RWPE2 (cell line): ENCODE data around the gene RFC5.
A peak's percentile ranks its signal among the peaks of the same experiment; 100 is the strongest.

Source experiments
- ATAC-seq: fragments of 200-7000 bp; cut with Tn5 transposase; 3 replicates; pipeline ENCODE4 v1.9.1; 2021; ENCODE audit warnings: low read depth
- DNase-seq: peaks from one replicate; pipeline ENCODE4 v3.0.0-alpha.2; 2020; ENCODE audit warnings: low spot score
- H3K27ac ChIP-seq: fragments of 450-650 bp; 2 replicates; pipeline ENCODE4 v1.5.1; 2017; ENCODE audit warnings: mild to moderate bottlenecking; ENCODE audit not compliant: poor library complexity, severe bottlenecking
- H3K27me3 ChIP-seq: fragments of 250-450 bp; sonication (Bioruptor Pico); 2 replicates; pipeline ENCODE4 v1.5.1; 2021; ENCODE audit warnings: mild to moderate bottlenecking, moderate library complexity; ENCODE audit not compliant: insufficient read depth, poor library complexity, severe bottlenecking
- H3K36me3 ChIP-seq: fragments of 250-450 bp; sonication (Bioruptor Pico); 2 replicates; pipeline ENCODE4 v1.5.1; 2020; ENCODE audit warnings: low read depth, mild to moderate bottlenecking, moderate library complexity
- H3K4me1 ChIP-seq: fragments of 250-450 bp; sonication (Bioruptor Pico); 2 replicates; pipeline ENCODE4 v1.5.1; 2021; ENCODE audit warnings: mild to moderate bottlenecking, moderate library complexity; ENCODE audit not compliant: insufficient read depth, poor library complexity, severe bottlenecking
- H3K4me3 ChIP-seq: fragments of 250-450 bp; sonication (Bioruptor Pico); 2 replicates; pipeline ENCODE4 v1.5.1; 2021; ENCODE audit warnings: mild to moderate bottlenecking, moderate library complexity; ENCODE audit not compliant: severe bottlenecking
- H3K9me3 ChIP-seq: fragments of 250-450 bp; sonication (Bioruptor Pico); 2 replicates; pipeline ENCODE4 v1.5.1; 2021; ENCODE audit warnings: mild to moderate bottlenecking, moderate library complexity; ENCODE audit not compliant: severe bottlenecking
- TF ChIP-seq, protein P1 (sequence below): fragments of 450-650 bp; IDR thresholded peaks from one replicate; pipeline ENCODE4 v1.5.1; 2017; ENCODE audit warnings: mild to moderate bottlenecking, moderate library complexity; ENCODE audit not compliant: poor library complexity, severe bottlenecking

Gene RFC5

DNA sequence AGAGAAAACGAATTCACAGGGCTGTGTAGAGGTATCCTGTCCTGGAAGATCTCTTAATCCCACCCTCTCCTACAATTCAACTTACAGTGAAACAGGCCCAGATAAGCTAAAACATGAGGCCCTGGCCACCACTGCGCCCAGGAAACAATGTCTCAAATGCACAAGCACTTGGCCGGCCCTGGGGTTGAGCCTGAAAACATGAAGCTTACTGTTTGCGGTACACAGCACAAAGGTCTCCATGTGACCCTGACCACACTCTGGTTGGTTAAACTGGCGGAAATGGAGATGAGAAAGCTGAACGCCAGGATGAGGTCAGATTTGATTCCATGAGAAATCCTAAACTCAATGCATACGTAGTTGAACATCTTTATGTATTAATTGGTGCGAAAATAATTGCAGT lies 28.1 kb downstream of the RFC5 start:
- Histone ChIP-seq H3K9me3 (no peaks in the 10 kb centered on the region), H3K27me3 (no peaks in the 10 kb centered on the region), H3K36me3 (peaks cover 76% of the 10 kb centered on the region), H3K4me3 (no peak overlapping the region), H3K4me1 (no peaks in the 10 kb centered on the region), H3K27ac (no peak overlapping the region)
- ATAC-seq, result no peak
- TF ChIP-seq, protein P1, sequence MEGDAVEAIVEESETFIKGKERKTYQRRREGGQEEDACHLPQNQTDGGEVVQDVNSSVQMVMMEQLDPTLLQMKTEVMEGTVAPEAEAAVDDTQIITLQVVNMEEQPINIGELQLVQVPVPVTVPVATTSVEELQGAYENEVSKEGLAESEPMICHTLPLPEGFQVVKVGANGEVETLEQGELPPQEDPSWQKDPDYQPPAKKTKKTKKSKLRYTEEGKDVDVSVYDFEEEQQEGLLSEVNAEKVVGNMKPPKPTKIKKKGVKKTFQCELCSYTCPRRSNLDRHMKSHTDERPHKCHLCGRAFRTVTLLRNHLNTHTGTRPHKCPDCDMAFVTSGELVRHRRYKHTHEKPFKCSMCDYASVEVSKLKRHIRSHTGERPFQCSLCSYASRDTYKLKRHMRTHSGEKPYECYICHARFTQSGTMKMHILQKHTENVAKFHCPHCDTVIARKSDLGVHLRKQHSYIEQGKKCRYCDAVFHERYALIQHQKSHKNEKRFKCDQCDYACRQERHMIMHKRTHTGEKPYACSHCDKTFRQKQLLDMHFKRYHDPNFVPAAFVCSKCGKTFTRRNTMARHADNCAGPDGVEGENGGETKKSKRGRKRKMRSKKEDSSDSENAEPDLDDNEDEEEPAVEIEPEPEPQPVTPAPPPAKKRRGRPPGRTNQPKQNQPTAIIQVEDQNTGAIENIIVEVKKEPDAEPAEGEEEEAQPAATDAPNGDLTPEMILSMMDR, result no peak
- no peak for DNase-seq

DNA sequence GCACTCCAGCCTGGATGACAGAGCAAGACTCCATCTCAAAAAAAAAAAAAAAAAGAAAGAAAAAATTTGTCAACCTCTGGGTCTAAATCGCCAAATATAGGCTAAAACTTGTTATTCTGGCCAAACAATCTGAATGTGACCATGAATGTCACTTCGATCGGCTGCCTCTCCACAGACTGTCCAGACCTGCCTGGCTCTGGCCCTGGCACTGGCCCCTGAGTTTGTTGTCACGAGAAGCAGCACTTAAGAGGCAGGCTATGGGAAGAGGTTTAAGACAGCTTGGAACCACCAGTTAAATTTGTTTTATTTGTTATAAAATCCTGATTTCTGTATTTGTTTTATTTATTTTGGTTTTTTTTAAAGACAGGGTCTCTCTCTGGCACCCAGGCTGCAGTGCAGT lies 29.9 kb downstream of the RFC5 start:
- Histone ChIP-seq H3K4me3 (no peak overlapping the region), H3K27ac (no peak overlapping the region), H3K27me3 (no peaks in the 10 kb centered on the region), H3K36me3 (peaks cover 82% of the 10 kb centered on the region), H3K4me1 (peaks cover 2% of the 10 kb centered on the region), H3K9me3 (no peaks in the 10 kb centered on the region)
- DNase-seq (no peak), ATAC-seq (no peak)
- TF ChIP-seq, protein P1, result no peak

DNA sequence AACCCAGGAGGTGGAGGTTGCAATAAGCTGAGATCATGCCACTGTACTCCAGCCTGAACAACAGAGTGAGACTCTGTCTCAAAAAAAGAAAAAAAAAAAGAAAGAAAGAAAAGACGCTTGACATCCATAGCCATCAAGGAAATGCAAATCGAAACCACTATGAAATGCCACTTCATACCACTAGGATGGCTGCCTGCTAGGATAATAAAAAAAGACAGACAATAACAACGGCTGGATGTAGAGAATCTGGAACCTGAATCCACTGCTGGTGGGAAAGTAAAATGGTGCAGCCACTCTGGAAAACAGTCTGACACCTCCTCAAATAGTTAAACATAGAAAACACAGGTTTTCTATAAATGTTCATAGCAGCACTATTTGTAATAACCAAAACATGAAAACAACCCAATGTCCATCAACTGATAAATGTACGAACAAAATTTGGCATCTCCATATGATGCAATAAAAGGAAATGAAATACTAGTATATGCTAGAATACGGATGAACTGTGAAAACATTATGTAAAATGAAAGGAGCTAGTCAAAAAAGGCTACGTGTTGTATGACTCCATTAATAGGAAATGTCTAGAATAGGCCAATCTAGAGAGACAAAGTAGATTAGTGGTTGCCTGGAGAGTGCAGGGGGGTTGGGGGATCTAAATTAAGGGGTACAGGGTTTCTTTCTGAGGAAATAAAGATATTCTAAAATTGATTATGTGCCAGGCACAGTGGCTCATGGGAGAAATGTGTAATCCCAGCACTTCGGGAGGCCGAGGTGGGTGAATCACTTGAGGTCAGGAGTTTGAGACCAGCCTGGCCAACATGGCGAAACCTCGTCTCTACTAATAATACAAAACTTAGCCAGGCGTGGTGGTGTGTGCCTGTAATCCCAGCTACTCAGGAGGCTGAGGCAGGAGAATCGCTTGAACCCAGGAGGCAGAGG lies 34.7 kb downstream of the RFC5 start:
- DNase-seq, result no peak
- ATAC-seq, result no peak

DNA sequence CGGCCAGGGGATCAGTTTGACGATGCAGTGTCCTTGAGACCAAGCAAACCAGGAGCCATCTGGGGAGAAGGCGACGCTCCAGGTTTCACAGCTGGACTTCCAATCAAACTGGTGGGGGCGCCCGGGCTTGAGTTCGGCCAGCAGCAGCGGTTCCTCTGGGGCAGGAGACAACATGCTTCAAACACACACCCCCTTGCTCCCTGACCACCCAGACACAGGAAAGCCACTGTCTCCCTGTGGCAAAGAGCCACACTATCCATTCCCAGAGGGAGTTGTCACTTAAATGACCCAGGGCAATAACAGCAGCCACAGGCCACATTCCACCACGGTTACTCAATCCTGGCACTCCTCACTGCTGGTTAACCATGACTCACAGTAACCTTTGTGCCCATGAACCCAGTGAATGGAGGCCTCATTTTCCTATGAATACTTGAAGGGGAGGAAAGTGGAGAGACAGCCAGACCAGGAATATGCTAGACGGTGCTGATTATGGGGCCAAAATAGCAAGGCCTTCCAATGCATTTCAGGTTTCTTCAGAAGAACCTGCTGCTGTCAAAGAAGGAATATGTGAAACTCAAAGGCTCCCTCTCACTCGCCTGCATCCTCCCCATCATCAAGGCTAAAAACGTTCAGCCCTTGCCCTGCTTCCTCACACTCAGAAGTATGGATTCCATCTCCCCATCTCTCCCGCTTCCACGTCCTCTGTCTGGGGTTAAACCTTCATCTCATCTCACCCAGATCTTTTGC lies 36.0 kb downstream of the RFC5 start:
- peaks cover 23% of the 10 kb centered on the region for H3K4me1 ChIP-seq
- TF ChIP-seq, protein P1, result peak; percentile 21
- peak; percentile 96 for ATAC-seq
- DNase-seq, result peak; percentile 83
- H3K4me3 ChIP-seq, result no peak overlapping the region
- H3K27ac ChIP-seq, result peak overlapping the region; percentile 81
- H3K27me3 ChIP-seq, result no peaks in the 10 kb centered on the region
- peaks cover 45% of the 10 kb centered on the region for H3K36me3 ChIP-seq
- H3K9me3 ChIP-seq, result no peaks in the 10 kb centered on the region

More for the DNA sequence above, 34.7 kb downstream of the RFC5 start:
- TF ChIP-seq, protein P1, result no peak
- H3K4me1 ChIP-seq, result peaks cover 23% of the 10 kb centered on the region
- no peaks in the 10 kb centered on the region for H3K9me3 ChIP-seq
- H3K4me3 ChIP-seq, result no peak overlapping the region
- H3K36me3 ChIP-seq, result peaks cover 55% of the 10 kb centered on the region
- H3K27ac ChIP-seq, result peak overlapping the region; percentile 81
- no peaks in the 10 kb centered on the region for H3K27me3 ChIP-seq
